Skin epidermis (tissue), 12 donors: ENCODE data around the gene KIF2B.
"Not testable (repeated sequence)": the region's sequence is repeated elsewhere in the genome, so short reads cannot be mapped to it uniquely, and the experiment has no call there.

ENCODE experiments used
- H3K27ac ChIP-seq, 21 experiments: fragments of 200-600 bp; sonication (generic) in 11 of 21; one replicate each; pipeline ENCODE4 v1.5.0; 2020; ENCODE audit warnings: mild to moderate bottlenecking in 3 of 21, inconsistent platforms in 2 of 21, moderate library complexity in 2 of 21
- H3K4me3 ChIP-seq, 7 experiments: fragments of 200-600 bp; sonication (generic) in 2 of 7; one replicate each; pipeline ENCODE4 v1.5.0; 2020; ENCODE audit warnings: inconsistent platforms in 2 of 7, mild to moderate bottlenecking in 2 of 7, moderate library complexity in 1 of 7

KIF2B gene

DNA sequence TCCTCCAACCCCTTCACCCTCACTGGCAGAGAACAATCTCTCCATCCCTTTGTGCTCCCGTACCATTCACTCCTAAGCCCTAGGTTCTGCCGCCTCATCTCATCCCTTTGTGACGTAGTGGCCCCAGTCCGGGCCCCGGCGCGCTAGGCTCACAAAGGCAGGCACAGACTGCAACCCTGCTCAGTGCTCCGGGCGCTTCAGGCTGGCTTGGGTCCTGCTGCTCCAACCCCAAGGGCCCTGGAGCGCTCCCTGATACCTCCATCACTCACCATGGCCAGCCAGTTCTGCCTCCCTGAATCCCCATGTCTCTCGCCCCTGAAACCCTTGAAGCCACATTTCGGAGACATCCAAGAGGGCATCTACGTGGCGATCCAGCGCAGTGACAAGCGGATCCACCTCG is at the start of gene KIF2B:
Gene KIF2B, plus strand, starts transcription at position 164 of the 400 bp plus-strand sequence. Its CDS starts 107 bp downstream, at position 271.
- no peak within 1 kb of the TSS for H3K27ac ChIP-seq
- no peak within 1 kb of the TSS for H3K4me3 ChIP-seq

GRCh38 chr17:53780320-53780719 is 42.4 kb upstream of the KIF2B start:
- no peak overlapping the region for H3K27ac ChIP-seq
- H3K4me3 ChIP-seq: no peak overlapping the region

- Histone ChIP-seq H3K27ac (no peak overlapping the region), H3K4me3 (no peak overlapping the region)
Observed at GRCh38 chr17:53791551-53791950, 31.2 kb upstream of the KIF2B start.

- Histone ChIP-seq H3K27ac (no peak overlapping the region), H3K4me3 (no peak overlapping the region)
Observed at GRCh38 chr17:53792451-53792850, 30.3 kb upstream of the KIF2B start.

DNA sequence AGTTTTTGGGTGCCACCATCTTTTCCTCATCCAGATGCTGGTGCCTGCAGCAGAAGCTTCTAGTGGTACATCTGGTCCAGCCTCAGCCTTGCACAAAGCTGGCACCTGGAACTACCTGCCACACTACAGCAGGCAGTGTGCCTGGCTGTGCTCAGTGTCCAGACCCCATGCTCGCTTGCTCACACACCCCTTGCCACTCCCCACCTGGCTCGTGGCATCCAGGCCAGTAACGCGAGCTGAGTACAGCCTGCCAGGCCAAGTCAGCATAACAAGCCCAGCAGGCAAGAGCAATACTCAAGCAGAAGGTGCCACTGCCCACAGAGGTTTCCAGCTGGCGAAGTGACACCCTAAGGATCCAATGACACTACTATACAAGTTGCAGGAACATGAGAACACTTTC is 29.7 kb upstream of the KIF2B start:
- no peak overlapping the region for H3K4me3 ChIP-seq
- H3K27ac ChIP-seq: no peak overlapping the region

DNA sequence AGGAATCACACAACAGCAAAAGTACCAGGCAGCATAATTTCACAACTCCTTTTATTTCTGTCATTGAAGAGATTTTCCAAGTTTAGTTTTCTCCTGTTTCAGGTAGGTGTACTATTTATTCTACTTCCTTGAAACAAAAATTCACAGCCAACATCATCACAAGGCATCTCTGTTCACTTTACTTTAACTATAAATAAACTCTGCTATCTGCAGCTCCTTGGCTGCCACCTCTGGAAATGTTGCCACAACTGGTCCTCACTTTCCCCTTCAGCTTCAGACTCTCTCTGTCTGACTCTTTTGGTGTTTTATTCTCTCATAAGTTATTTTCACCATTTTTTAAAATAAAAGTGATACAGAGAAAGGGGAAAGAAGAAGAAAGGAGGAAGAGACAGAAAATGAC is 27.9 kb upstream of the KIF2B start:
- no peak overlapping the region for H3K4me3 ChIP-seq
- H3K27ac ChIP-seq: no peak overlapping the region

- no peak overlapping the region for H3K4me3 ChIP-seq
- H3K27ac ChIP-seq: no peak overlapping the region
Observed at GRCh38 chr17:53796642-53797041, 26.1 kb upstream of the KIF2B start.

- no peak overlapping the region for H3K27ac ChIP-seq
- no peak overlapping the region for H3K4me3 ChIP-seq
Observed at GRCh38 chr17:53797501-53797900, 25.2 kb upstream of the KIF2B start.

DNA sequence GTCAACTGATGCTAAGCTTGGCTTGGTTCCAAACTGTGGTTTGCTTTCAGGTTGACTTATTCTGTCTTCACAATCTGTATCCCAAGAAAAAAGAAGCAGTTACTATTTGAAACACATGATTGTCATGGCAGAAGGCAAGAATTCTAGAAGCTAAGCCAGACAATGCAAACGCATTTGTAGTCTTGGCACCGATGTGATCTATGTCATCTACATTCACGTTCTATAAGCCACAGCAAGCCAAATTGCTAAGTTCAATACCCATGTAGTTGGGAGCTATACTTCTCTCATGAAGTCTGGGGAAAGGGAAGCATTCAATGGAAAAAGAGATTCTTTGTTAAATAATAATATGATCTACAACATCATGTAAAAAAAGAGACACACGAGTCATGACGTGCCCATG is 18.3 kb upstream of the KIF2B start:
- Histone ChIP-seq H3K4me3 (no peak overlapping the region), H3K27ac (no peak overlapping the region)

GRCh38 chr17:53806473-53806872 is 16.3 kb upstream of the KIF2B start:
- no peak overlapping the region for H3K4me3 ChIP-seq
- H3K27ac ChIP-seq: no peak overlapping the region

DNA sequence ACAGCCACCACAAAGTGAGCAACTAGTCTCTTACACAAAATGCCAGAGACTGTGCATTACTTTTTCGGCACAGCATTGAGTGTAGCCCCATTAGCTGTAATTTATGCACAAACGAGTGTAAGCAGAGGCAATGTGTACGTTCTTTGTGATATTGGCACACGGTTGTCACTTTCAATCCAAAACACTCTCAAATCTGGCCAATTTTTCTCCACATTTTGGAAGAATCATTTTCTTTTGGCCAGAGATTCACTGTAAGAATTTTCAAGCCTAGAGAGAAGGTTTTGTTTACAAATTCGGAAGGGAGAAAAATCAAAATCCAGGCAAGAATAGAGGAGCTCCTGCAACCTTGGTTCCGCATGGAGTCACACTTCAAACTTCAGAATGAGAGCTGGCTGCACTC is 15.4 kb upstream of the KIF2B start:
- Histone ChIP-seq H3K27ac (no peak overlapping the region), H3K4me3 (no peak overlapping the region)

DNA sequence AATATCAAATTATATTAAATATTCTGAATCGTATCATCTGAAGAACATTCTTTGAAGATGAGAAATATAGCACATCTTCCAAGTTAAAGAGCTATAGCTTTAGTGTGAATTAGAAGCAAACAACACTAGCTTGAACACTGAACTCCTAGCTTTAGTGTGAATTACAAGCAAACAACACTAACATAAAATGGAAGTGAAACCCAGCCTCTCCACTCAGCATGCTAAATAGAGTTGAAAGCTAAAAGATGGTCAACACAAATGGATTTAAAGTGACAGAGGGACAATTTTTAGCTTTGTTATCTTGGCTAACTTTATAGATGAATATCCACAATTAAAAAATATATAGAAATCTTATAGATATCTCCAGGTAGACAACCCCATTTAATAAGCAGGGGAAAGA is 4.5 kb upstream of the KIF2B start:
- Histone ChIP-seq H3K27ac (no peak overlapping the region), H3K4me3 (no peak overlapping the region)

DNA sequence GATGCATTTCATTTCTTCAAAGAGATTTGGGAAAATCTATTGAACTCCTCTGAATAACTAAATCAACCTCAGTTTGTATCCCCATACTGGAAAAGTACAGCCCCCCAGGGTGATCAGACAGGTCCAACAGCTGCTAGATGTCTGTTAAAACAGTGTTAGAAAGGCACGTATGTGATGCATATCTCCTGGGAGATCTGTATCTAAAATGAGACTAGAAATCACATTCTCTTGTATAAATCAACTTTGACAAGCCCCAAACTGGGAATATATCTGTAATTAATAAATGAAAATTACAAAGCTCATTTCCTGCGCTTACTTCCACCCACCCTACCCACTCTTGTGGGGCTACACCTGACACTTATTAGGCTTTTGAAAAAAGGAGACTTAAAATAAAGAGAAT is 3.8 kb upstream of the KIF2B start:
- no peak overlapping the region for H3K27ac ChIP-seq
- no peak overlapping the region for H3K4me3 ChIP-seq

GRCh38 chr17:53819956-53820355 is 2.8 kb upstream of the KIF2B start:
- Histone ChIP-seq H3K4me3 (no peak overlapping the region), H3K27ac (no peak overlapping the region)

DNA sequence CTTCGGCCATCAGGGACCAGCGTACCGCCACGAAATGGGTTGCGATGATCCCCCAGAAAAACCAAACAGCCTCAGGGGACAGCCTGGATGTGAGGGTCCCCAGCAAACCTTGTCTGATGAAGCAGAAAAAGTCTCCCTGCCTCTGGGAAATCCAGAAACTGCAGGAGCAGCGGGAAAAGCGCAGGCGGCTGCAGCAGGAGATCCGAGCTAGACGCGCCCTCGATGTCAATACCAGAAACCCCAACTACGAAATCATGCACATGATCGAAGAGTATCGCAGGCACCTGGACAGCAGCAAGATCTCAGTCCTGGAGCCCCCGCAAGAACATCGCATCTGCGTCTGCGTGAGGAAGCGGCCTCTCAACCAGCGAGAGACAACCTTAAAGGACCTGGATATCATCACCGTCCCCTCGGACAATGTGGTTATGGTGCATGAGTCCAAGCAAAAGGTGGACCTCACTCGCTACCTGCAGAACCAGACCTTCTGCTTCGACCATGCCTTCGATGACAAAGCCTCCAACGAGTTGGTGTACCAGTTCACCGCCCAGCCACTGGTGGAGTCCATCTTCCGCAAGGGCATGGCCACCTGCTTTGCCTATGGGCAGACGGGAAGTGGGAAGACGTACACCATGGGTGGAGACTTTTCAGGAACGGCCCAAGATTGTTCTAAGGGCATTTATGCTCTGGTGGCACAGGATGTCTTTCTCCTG is 769 bp downstream of the KIF2B start:
- Histone ChIP-seq H3K27ac (no peak overlapping the region), H3K4me3 (no peak overlapping the region)

DNA sequence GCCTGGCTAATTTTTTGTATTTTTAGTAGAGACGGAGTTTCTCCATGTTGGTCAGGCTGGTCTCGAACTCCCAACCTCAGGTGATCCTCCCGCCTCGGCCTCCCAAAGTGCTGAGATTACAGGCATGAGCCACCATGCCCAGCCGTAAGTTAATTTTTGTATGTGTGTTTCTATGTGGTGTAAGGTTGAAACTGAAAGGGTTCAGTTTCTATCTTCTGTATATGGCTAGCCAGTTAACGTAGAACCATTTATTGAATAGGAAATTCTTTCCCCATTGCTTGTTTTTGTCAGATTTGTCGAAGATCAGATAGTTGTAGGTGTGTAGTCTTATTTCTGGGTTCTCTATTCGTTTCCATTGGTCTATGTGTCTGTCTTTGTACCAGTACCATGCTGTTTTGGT is 12.0 kb downstream of the KIF2B start:
- H3K27ac ChIP-seq, H3K4me3 ChIP-seq: not testable (repeated sequence)

- Histone ChIP-seq H3K27ac (no peak overlapping the region), H3K4me3 (no peak overlapping the region)
Observed at GRCh38 chr17:53837131-53837530, 14.4 kb downstream of the KIF2B start.

- no peak overlapping the region for H3K27ac ChIP-seq
Observed at GRCh38 chr17:53844491-53845107, 21.9 kb downstream of the KIF2B start.

GRCh38 chr17:53871128-53871527 is 48.4 kb downstream of the KIF2B start:
- not testable (repeated sequence) for H3K4me3 ChIP-seq, H3K27ac ChIP-seq

More at GRCh38 chr17:53844491-53845107, 21.9 kb downstream of the KIF2B start:
- H3K4me3 ChIP-seq: no peak overlapping the region
